22Rv1 (cell line): ENCODE measurements around the gene CMSS1.

Experiments used
- CTCF ChIP-seq: fragments of 450-650 bp; IDR thresholded peaks from 2 replicates; pipeline ENCODE4 v1.5.1; 2017; ENCODE audit warnings: mild to moderate bottlenecking
- ZFX ChIP-seq: fragments of 450-650 bp; IDR thresholded peaks from 2 replicates; pipeline ENCODE4 v1.6.1; 2017; ENCODE audit warnings: antibody characterized with exemption, borderline replicate concordance

- no peak for TF ChIP-seq CTCF
- TF ChIP-seq ZFX: no peak
Observed at GRCh38 chr3:100003609-100004503, 186.2 kb downstream of the CMSS1 start.
